Stimulated activated naive CD8-positive, alpha-beta T cell treated with anti-CD3 and anti-CD28 coated beads, Interleukin-15, Interleukin-2, amounts not matched to agents 100 ng/mL and 50 ng/mL, for 24 hours (primary cell): ENCODE data around the gene JPT1.
A peak's percentile ranks its signal among the peaks of the same experiment; 100 is the strongest.

Experiments
- H3K27ac Mint-ChIP-seq: one replicate; pipeline ENCODE4 v1.8.0; 2021; ENCODE audit warnings: mild to moderate bottlenecking, mixed read lengths
- H3K27me3 Mint-ChIP-seq: one replicate; pipeline ENCODE4 v1.8.0; 2021; ENCODE audit warnings: mixed read lengths
- H3K36me3 Mint-ChIP-seq: one replicate; pipeline ENCODE4 v1.8.0; 2021; ENCODE audit warnings: low read depth, mixed read lengths
- H3K4me1 Mint-ChIP-seq: one replicate; pipeline ENCODE4 v1.8.0; 2021; ENCODE audit warnings: low read depth, mixed read lengths
- H3K4me3 Mint-ChIP-seq: one replicate; pipeline ENCODE4 v1.8.0; 2021; ENCODE audit warnings: mild to moderate bottlenecking, mixed read lengths
- H3K9me3 Mint-ChIP-seq: one replicate; pipeline ENCODE4 v1.8.0; 2021; ENCODE audit warnings: mixed read lengths

JPT1 gene

DNA sequence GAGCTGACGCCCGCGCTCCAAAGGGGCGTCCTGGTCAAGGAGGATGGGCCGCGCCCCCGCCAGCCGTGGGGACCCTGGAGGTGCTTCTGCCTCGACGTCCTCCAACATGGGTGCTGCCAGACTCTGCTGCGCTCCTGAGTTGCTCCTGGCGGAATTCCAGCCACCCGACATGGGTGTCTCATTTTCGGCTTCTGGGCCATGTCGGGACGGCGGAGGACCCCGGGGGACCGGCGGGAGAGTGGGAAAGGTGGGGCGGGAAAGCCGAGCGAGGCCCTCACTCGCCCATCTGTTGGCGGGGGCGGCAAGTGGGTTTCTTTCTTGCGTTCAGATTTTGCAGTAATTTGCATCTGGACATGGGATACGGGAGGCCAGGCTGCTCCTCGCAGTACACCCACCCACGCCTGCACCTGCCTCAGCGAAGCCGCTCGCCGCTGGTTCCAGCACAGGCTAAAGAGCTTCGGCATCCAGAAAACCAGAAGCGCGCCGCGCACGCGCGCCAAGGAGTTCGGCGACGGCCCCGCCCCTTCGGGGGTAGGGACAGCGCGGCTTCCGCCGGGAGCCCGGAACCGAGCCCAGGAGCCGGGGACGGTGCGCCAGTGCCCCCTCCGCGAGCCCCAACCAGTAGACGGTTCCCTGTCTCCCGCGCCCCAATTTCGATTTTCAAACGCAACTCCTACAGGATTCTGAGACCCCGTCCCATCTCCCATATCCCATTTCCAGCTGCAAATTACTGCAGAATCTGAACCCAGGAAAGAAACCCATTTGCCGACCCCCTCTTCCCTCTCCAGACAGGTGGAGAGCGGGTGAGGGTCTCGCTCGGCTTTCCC, 44.7 kb downstream of the JPT1 start, which contains the start of gene ARMC7:
Gene ARMC7 (plus strand): TSS at position 563 of the 827 bp plus-strand sequence. CDS start 320 bp downstream, outside the sequence.
- Mint-ChIP-seq H3K9me3 (no peaks in the 10 kb centered on the region), H3K27ac (peak within 1 kb of the TSS; percentile 89), H3K4me3 (peak within 1 kb of the TSS; percentile 89), H3K27me3 (no peaks in the 10 kb centered on the region), H3K4me1 (peaks cover 42% of the 10 kb centered on the region), H3K36me3 (peaks cover 8% of the 10 kb centered on the region)

DNA sequence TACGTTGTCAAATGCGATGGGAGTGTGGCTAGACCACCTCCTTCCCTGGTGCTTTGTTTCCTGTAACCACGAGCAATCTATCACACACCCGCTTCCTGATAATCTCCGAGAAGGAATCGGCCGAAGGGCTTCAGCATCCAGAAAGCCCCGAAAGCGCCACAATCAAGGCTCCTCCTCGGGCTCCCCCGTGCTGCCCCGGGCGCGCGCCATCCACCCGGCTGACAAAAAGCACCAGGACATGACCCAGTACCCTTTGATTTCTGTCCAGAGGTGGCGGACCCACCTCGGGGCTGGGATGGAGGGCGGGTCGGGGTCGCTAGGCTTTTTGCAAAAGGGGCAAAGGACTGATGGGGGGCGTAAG, 45.3 kb downstream of the JPT1 start:
- peak overlapping the region; percentile 89 for H3K27ac Mint-ChIP-seq

DNA sequence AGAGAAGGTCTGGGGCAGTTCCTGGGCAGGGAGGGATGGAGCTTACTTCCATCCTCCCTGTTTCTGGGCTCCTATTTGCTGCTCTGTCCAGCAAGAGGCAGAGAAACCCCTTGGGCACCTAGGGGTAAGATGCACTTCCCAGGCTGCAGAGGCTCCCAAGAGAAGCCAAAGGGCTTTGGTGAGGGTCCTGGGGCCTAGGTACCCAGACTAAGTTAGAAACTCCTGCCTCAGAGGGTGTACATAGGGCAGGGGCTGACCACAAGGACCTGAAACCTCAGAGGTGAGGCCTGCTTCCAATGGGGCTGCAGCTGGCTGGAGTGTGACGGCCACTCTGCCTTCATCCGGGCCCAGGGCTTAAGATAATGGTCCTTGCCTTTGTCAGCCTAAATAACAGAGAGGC, 46.1 kb downstream of the JPT1 start:
- Mint-ChIP-seq H3K27me3 (no peaks in the 10 kb centered on the region), H3K9me3 (no peaks in the 10 kb centered on the region), H3K4me3 (peak overlapping the region; percentile 89), H3K4me1 (peaks cover 31% of the 10 kb centered on the region), H3K27ac (no peak overlapping the region), H3K36me3 (peaks cover 4% of the 10 kb centered on the region)

More for the DNA sequence above, 45.3 kb downstream of the JPT1 start:
- Mint-ChIP-seq H3K36me3 (peaks cover 4% of the 10 kb centered on the region), H3K4me3 (peak overlapping the region; percentile 89), H3K4me1 (peaks cover 36% of the 10 kb centered on the region), H3K27me3 (no peaks in the 10 kb centered on the region), H3K9me3 (no peaks in the 10 kb centered on the region)

DNA sequence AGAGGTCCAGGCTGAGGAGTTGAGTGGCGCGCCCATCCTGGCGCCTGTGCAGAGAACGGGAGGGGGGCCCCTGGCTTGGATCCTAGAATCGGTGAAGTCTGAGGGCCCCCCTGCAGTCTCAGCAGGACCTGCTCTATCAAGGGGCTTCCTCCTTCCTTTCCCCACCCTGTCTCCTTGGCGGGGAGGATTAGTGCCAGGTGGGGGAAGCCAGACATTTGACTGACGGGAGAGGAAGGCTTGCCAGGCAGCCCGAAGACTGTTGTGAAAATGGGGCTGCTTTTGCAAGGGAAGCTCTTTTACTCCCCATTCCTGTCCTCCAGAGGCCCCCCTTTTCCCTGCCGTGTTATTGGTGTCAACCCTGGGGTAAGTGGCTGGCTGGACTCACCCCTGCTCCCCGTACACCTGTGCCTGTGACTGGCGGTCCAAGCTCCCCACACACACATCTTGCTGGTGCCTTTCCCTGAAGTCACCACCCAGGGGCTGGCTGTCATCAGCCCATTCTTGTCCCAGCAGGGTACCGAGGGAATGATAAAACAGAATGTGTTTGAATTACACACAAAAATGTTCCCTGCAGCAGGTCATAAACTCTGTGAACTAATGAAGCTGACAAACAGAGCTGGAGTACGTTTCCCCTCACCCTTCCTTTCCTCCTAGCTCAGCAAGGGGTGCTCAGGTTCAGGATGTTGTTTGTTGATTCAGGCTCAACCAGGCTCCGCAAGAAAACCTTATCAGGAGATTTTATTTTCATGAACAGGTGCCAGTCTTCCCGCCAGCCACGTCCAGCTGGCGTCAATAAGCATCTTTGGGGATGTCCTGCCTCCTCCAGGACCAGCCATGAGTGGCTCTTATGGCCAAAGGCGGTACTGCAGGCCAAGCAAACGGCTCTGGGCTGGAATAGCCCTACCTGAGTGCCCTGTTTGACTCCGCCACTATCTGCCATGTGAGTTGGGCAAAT, 48.9 kb downstream of the JPT1 start:
- Mint-ChIP-seq H3K9me3 (no peaks in the 10 kb centered on the region), H3K36me3 (no peaks in the 10 kb centered on the region), H3K4me1 (peaks cover 20% of the 10 kb centered on the region), H3K27me3 (no peaks in the 10 kb centered on the region), H3K4me3 (no peak overlapping the region), H3K27ac (no peak overlapping the region)

DNA sequence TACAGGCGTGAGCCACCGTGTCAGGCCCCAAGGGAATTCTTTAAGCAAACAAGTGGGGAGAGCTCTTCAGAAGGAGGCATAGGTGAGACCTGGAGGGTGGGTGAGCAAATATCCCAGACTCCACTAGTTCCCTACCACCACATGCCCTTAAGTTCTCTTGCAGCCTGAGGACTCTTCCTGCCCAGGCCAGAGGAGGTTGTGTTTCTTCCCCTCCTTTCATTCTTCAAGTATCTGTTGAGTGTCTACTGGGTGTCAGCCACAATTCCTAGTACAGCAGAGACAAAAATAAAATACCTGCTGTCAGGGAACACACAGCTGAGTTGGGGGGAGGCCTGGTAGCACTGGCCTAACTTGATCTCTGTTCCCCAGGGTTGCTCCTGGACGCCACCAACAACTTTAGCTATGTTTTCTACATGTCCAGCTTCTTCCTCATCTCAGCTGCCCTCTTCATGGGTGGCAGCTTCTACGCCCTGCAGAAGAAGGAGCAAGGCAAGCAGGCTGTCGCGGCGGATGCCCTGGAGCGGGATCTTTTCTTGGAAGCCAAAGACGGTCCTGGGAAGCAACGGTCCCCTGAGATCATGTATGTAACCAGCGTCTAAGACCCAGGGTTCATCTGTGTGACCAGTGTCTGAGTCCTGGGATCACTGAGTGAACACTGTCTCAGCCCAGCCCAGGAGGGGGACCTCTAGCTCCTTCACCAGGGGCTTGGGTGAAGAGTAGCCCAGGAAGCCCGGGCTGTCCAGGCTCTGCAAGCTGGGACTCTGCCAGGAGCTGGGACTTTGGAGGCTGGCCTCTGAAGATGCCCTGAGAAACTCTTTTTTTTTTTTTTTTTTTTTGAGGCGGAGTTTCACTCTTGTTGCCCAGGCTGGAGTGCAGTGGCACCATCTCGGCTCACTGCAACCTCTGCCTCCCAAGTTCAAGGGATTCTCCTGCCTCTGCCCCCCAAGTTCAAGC, 50.4 kb downstream of the JPT1 start:
- no peaks in the 10 kb centered on the region for H3K36me3 Mint-ChIP-seq
- peaks cover 13% of the 10 kb centered on the region for H3K4me1 Mint-ChIP-seq
- H3K9me3 Mint-ChIP-seq = no peaks in the 10 kb centered on the region
- H3K27me3 Mint-ChIP-seq = no peaks in the 10 kb centered on the region
- H3K27ac Mint-ChIP-seq = no peak overlapping the region
- no peak overlapping the region for H3K4me3 Mint-ChIP-seq

DNA sequence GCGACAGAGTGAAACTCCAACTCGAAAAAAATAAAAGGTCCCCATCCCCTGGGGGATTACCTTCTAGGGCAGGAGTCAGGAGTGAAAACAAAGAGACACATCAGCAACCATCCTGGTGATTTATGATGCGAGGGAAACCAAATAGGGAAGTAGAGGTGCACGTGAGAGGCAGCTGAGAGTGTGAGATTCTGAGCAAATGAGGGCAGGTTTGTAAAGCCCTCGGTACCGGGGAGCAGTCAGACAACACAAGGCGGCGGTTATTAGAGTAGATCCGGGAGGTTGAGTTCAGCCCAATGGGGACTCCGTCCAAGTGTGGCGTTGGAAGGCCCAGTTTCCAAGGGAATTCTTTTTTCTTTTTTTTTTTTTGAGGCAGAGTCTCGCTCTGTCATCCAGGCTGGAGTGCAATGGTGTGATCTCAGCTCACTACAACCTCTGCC, 51.9 kb downstream of the JPT1 start:
- Mint-ChIP-seq H3K27ac (no peak overlapping the region), H3K36me3 (no peaks in the 10 kb centered on the region), H3K4me1 (peaks cover 7% of the 10 kb centered on the region), H3K4me3 (no peak overlapping the region), H3K9me3 (no peaks in the 10 kb centered on the region), H3K27me3 (no peaks in the 10 kb centered on the region)

DNA sequence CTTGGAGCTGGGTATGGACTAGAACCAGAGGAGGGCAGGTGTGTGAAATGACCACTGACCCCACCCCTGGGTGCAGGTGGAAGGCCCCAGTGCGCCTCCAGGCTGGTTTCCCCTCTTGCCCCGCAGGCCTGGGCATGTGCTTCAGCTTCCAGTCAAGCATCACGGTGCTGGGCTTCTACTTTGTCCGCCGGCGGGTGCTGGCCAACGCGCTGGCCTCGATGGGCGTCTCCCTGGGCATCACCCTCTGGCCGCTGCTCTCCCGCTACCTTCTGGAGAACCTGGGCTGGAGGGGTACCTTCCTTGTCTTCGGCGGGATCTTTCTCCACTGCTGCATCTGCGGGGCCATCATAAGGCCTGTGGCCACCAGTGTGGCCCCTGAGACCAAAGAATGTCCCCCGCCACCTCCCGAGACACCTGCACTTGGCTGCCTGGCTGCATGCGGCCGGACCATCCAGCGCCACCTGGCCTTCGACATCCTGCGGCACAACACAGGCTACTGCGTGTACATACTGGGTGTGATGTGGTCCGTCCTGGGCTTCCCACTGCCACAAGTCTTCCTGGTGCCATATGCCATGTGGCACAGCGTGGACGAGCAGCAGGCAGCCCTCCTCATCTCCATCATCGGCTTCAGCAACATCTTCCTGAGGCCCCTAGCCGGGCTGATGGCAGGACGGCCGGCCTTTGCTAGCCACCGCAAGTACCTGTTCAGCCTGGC, 54.3 kb downstream of the JPT1 start:
- H3K27ac Mint-ChIP-seq = no peak overlapping the region
- no peaks in the 10 kb centered on the region for H3K9me3 Mint-ChIP-seq
- H3K36me3 Mint-ChIP-seq = no peaks in the 10 kb centered on the region
- no peak overlapping the region for H3K4me3 Mint-ChIP-seq
- H3K4me1 Mint-ChIP-seq = peaks cover 10% of the 10 kb centered on the region
- H3K27me3 Mint-ChIP-seq = no peaks in the 10 kb centered on the region

DNA sequence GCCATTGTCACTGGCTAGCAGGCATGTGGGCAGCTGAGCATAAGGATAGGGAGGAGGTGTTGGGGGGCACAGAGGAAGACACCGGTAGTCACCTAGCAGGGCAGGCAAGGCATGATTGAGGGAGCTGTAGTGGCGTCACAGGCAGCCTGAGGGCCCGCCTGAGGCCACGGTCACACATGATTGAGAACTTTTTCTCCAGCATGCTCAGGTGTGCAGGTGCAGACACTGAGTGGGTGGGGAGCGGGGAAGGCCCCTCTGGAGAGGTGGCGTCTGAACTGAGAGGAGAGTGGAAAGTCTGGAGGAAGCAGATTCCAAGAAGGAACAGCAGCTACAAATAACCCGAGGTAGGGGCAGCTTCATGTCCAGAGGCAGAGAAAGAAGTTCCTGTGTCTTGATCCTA, 55.5 kb downstream of the JPT1 start:
- Mint-ChIP-seq H3K4me1 (peaks cover 10% of the 10 kb centered on the region), H3K4me3 (no peak overlapping the region), H3K36me3 (no peaks in the 10 kb centered on the region), H3K27ac (no peak overlapping the region), H3K9me3 (no peaks in the 10 kb centered on the region), H3K27me3 (no peaks in the 10 kb centered on the region)

DNA sequence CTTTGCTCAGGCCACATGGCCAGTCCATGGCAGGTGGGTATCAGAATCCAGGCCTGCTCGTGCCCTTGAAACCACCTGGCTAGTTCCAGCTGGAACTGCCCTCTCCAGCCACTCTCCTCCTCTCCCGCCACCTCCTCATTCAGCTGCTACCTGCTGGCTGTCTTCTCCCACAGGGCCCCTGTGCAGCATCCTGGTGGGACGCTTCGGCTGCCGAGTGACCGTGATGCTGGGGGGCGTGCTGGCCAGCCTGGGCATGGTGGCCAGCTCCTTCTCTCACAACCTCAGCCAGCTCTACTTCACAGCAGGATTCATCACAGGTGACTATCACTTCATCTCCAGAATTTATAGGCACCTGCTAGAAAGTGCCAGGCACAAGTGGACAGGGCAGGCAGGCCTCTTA, 56.4 kb downstream of the JPT1 start:
- Mint-ChIP-seq H3K27ac (no peak overlapping the region), H3K9me3 (no peaks in the 10 kb centered on the region), H3K27me3 (no peaks in the 10 kb centered on the region), H3K4me1 (peaks cover 10% of the 10 kb centered on the region), H3K36me3 (no peaks in the 10 kb centered on the region), H3K4me3 (no peak overlapping the region)

DNA sequence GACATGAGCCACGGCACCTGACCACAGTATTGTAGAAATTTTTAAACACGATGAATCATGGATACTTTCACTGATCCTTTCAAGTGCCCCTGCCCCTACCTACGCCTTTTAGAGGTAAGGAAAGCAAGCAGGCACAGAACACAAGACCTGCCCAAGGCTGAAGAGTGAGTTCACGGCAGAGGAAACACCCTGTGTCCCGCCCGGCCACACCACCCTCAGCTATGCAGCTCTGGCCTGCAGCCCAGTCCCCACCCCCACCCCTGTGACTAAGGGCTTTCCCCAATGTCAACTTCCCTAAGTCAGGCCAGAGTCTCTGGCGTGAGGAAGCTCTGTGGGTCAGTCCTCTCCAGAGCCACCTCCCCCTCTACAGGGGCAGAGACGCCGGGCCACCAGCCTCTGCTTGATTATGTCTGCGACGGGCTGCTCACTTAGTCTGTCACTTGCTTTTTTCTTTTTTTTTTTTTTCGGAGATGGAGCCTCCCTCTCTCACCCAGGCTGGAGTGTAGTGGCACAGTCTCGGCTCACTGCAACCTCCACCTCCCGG, 58.2 kb downstream of the JPT1 start:
- peaks cover 3% of the 10 kb centered on the region for H3K4me1 Mint-ChIP-seq
- no peaks in the 10 kb centered on the region for H3K9me3 Mint-ChIP-seq
- no peak overlapping the region for H3K27ac Mint-ChIP-seq
- H3K4me3 Mint-ChIP-seq = no peak overlapping the region
- no peaks in the 10 kb centered on the region for H3K27me3 Mint-ChIP-seq
- no peaks in the 10 kb centered on the region for H3K36me3 Mint-ChIP-seq

DNA sequence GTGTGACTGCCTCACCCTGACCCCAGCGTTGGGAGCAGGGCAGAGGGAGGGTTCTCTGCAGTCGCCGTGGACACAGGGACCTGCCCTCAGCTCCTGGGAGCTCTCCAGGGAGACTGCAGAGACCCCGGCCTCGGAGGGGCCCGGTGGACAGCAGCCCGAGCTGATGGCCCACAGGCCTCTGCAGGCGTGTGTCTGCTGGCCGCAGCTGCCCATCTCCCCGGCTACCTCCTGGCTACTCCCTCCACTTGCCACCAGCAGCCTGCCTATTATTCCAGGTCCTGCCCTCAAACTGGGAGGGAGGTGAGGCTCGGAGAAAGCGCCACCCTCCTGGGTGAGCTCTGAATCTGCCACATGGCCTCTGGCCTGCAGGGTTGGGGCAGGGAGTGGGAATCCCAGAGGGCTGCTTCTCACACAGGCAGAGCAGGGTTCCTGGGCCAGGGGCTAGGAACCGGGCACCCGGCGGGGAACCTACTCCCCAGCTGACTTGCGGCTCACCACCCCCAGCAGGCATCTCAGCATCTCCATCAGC, 59.4 kb downstream of the JPT1 start:
- Mint-ChIP-seq H3K27me3 (no peaks in the 10 kb centered on the region), H3K9me3 (no peaks in the 10 kb centered on the region), H3K4me1 (peaks cover 4% of the 10 kb centered on the region), H3K27ac (no peak overlapping the region), H3K36me3 (no peaks in the 10 kb centered on the region), H3K4me3 (no peak overlapping the region)

DNA sequence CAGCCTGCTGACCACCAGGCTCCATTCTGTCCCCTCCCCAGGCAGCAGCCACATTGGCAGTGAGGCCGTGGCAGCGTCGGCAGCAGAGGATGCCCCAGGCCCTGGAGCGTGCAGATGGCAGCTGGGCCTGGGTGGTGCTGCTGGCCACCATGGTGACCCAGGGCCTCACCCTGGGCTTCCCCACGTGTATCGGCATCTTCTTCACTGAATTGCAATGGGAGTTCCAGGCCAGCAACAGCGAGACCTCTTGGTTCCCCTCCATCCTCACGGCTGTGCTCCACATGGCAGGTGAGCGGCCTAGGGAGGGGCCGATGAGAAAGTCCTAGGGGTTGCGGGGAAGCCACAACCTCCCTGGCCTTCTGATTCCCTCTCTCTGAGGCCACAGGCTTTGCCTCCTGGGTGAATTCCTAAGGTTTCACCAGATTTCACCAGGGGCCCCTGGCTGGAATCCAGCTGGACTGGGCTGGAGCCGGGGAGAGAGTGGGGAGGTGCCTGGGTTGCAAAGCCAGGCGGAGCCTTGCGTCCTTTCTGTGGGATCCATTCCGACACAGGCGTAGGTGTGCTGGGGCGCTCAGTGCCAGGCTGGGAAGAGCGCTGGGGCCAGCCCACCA, 60.7 kb downstream of the JPT1 start:
- H3K4me1 Mint-ChIP-seq = peaks cover 17% of the 10 kb centered on the region
- H3K27me3 Mint-ChIP-seq = no peaks in the 10 kb centered on the region
- H3K36me3 Mint-ChIP-seq = no peaks in the 10 kb centered on the region
- no peak overlapping the region for H3K27ac Mint-ChIP-seq
- H3K9me3 Mint-ChIP-seq = no peaks in the 10 kb centered on the region
- H3K4me3 Mint-ChIP-seq = no peak overlapping the region

DNA sequence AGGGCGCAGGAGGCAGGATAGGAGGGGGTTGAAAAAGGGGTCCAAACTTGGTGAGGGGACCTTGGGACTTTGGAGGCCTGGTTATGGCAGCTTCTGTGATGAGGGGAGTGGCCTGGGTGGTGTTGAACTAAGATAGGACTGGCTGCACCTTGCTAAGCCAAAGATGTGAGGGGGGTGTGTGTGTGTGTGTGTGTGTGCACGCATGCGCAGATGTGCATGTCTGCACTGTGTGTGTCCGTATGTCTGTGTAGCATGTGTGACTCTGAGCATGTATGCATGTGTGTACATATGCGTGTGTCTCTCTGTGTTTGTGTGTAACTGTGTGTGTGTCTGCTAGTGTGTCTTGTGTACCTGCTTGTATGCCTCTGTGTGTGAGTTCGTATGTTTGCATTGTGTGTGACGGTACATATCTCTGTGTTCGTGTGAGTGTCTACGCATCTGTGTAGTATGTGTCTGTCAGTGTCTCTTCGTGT, 62.4 kb downstream of the JPT1 start:
- no peaks in the 10 kb centered on the region for H3K9me3 Mint-ChIP-seq
- H3K4me1 Mint-ChIP-seq = peaks cover 26% of the 10 kb centered on the region
- H3K36me3 Mint-ChIP-seq = no peaks in the 10 kb centered on the region
- no peak overlapping the region for H3K27ac Mint-ChIP-seq
- no peaks in the 10 kb centered on the region for H3K27me3 Mint-ChIP-seq
- H3K4me3 Mint-ChIP-seq = no peak overlapping the region
